HG03460 (cell line): ENCODE data around the gene ZC3HAV1.
"Not testable (repeated sequence)": the region's sequence is repeated elsewhere in the genome, so short reads cannot be mapped to it uniquely, and the experiment has no call there.

ENCODE experiments used
- ATAC-seq: cut with Tn5 transposase; IDR thresholded peaks from one replicate; pipeline ENCODE4 v1.9.1; 2021; ENCODE audit not compliant: unreplicated experiment

ZC3HAV1 gene

DNA sequence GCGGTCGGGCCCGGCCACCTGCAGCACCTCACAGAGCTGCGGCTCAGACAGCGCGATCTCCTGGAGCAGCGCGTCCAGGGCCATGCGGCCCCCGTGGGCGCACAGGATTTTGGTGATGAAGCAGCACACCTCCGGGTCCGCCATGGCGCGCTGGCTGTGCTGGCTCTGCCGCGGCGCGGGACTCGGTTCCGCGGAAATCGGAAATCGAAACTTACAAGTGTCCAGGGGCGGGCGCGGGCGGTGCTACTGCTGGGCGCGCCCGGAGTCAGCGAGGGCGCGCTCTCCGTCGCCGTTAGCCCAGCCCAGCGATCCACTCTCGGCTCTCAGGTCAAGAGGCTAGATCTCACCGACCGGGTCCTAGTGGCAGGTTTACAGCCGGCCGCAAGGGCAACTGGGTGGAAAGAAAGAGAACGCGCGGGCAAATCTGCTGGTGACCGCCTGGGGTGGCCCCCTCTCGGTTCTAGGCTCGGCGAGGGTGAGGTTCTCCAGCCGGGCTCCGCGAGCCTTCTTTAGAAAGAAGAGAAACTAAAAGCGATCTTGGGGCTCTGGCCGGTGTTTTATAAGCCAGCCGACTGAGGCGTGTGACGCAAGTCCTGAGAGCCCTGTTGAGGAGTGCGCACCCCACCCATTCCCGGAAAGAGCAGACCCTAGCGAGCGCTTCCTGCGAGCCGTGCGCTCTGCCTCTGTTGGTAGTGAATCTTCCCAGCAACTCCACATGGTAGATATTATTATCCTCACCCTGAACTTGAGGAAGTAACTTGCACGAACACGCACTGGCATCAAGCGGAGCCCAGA is at the start of gene ZC3HAV1:
ZC3HAV1 (minus strand) TSS at position 533 of the 795 bp plus-strand sequence; CDS start at position 144, 389 bp downstream.
- peak; percentile 70 for ATAC-seq

DNA sequence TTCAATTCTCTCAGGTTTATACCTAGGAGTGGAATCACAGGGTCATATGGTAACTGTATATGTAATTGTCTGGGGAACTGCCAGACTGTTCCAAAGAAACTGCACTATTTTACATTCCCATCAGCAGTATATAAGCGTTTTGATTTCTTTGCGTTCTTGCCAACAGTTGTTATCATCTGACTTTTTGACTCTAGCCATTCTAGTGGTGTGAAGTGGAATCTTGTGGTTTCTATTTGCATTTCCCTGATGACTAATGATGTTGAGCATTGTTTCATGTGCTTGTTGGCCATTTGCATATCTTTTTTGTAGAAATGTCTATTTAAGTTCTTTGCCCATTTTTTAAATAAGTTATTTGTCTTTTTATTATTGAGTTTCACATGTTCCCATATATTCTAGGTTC is 44.3 kb upstream of the ZC3HAV1 start:
- ATAC-seq, result no peak

DNA sequence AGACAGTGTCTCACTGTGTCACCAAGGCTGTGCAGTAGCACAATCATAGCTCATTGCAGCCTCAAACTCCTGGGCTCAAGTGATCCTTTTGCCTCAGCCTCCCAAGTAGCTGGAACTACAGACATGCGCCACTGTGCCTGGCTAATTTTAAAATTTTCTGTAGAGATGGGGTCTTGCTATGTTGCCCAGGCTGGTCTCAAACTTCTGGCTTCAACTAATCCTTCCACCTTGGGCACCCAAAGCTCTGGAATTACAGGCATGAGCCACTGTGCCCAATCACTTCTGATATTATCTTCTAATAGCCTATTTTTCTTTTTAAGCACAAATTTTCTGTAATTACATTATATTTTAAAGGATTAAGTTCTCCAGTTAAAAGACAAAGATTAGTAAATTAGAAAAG is 42.6 kb upstream of the ZC3HAV1 start:
- ATAC-seq, result no peak

DNA sequence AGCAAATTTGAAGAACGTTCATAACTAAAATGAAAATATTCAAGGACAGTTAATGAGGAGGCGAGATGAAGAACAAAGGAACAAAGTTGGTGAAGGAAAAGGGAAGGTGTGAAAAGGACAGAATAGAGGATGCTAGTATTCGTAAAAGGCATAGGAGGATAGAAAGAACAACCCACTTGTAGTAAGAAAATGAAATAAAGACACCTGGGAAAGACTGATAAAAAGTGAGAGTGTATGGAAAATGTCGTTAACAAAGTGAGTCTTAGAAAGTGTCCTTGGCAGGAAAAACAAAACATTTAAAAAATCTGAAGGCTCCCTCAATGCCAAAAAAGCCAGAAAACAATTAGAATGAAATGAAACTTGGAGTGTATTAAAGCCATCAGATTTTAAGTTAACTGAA is 29.6 kb upstream of the ZC3HAV1 start:
- ATAC-seq, result no peak

GRCh38 chr7:139133335-139134139 is 24.0 kb upstream of the ZC3HAV1 start:
- peak; percentile 98 for ATAC-seq

GRCh38 chr7:139132887-139133286 is 23.4 kb upstream of the ZC3HAV1 start:
- ATAC-seq, result no peak

DNA sequence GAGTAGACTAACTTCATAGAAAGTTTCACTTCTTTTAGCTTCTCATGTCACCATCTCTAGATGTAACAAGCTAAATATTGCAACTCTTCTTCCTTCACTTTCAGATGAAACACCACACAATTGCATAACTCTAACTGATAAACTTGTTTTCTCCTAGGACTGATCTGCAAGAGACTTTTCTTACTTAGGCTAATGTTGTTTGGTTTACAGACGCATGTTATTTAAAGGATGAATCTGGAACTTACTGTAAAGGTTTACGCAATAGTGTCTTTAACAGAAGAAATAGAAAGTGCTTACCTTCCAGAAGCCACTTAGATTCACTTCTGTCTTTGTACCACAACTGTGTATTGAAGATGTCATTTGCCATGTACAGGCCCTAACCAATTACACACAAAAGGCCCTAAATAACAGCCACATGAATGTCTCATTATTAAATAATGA is 22.1 kb upstream of the ZC3HAV1 start:
- ATAC-seq, result no peak

GRCh38 chr7:139129814-139130213 is 20.3 kb upstream of the ZC3HAV1 start:
- ATAC-seq, result not testable (repeated sequence)

DNA sequence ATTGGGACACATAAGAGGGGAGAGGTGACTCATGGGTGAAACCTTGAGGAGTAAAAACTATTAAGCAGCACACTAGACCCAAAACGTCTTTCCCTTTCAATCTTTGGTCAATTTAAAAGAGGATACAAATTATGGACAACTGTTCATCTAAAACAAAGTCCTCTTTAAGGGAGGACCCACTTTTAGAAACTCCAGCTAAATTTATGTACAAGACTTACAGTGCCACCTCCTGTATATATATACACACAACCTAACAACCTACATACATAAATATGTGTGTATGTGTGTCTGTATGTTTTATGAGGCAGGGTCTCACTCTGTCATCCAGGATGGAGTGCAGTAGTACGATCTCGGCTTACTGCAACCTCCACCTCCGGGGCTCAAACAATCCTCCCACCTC is 18.1 kb upstream of the ZC3HAV1 start:
- ATAC-seq, result no peak

GRCh38 chr7:139125657-139126056 is 16.1 kb upstream of the ZC3HAV1 start:
- no peak for ATAC-seq

GRCh38 chr7:139124995-139125394 is 15.5 kb upstream of the ZC3HAV1 start:
- not testable (repeated sequence) for ATAC-seq

- no peak for ATAC-seq
Measured at GRCh38 chr7:139124084-139124914, 14.8 kb upstream of the ZC3HAV1 start.

GRCh38 chr7:139119486-139119849 is 9.9 kb upstream of the ZC3HAV1 start:
- no peak for ATAC-seq

GRCh38 chr7:139118805-139119485 is 9.4 kb upstream of the ZC3HAV1 start:
- peak; percentile 82 for ATAC-seq

- peak; percentile 63 for ATAC-seq
Measured at GRCh38 chr7:139118234-139118804, 8.8 kb upstream of the ZC3HAV1 start.

GRCh38 chr7:139117599-139118233 is 8.2 kb upstream of the ZC3HAV1 start:
- no peak for ATAC-seq

GRCh38 chr7:139116999-139117398 is 7.5 kb upstream of the ZC3HAV1 start:
- no peak for ATAC-seq

DNA sequence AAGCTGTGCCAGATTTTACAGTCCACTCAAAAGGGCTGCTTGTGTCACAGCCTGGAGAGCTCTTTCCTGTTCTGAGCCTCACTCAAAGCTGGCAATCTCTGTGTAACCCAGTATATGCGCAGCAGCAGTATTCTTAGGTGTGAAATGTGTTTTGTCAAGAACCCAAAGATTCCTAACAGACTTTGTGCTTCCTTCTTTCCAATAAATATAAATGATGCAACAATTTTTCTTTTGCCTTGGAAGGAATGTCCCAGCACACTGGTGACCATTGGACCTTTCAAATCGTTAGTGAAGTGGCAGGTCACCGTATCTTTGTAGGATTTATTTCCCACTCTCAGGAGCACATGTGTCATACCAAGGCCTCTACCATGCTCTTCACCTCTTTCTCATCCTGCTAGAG is 5.6 kb upstream of the ZC3HAV1 start:
- ATAC-seq, result no peak

DNA sequence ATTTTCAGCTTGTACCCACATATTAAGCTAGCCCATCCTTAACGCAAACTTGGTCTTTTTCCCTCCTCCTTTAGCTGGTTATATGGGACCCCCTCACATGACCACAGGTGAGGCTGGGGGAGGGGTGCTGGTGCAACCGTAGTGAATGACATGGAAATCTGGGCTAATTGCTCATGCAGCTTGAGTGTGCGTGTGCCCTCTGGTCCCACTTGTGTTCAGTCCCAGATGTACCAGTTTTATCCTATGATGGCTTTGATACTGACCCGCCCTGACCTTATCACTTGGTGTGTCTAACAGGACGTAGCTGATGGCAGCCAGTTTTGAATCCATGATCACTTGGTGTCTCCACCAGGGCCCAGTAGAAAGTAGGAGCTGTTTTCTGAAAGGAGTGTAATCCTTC is 5.1 kb upstream of the ZC3HAV1 start:
- ATAC-seq, result no peak

DNA sequence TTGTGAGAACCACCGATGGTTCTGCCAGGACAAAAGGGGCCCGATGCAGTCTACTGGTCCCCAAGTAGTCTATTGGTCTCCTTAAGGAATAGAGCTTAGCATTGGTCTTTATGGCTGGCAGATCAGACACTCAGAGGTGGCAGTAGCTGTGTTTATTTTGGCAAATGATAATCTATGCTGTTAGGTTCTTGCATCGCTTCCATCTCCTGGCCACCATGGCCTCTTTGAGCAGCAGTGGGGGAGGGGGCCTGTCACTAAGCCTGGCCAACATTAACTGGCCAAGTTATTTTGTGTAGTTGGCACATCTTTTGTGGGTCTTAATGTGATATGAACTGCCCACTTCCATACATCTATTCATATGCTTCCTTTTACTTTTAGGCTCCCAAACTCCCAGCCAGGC is 4.5 kb upstream of the ZC3HAV1 start:
- ATAC-seq, result no peak
